ENCODE results near the gene GATA6.

Gene GATA6

DNA sequence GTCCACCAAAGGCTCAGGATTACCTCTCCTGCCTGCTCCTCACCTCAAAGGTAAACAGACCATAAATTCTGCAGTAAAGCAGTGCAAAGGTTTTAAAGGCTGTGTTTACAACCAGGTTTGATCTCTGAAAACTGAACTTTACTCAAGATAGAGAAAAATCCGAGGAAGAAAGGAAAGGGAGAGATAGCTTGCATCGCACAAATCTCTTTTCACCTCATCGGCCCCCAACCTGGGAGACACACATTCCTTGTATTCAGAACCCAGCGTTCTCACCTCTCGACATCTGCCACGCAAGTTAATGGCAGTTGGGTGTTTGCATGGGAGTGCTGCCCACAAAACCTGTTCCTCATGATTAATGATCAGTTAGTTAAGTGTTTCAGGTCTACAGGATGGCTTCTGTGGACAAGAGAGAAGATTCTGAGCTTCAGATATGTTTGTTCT, 72.6 kb downstream of the GATA6 start:
- DNase-seq (ENCODE audit: insufficient read length, low spot score), result no peak
- TF ChIP-seq POLR2A (IDR thresholded peaks at IDR 0.05; ENCODE audit: low read depth, low read length), result no peak
- FAIRE-seq, result no peak

GRCh38 chr18:22243513-22243912, 74.1 kb downstream of the GATA6 start:
- no peak for FAIRE-seq
- no peak for TF ChIP-seq POLR2A (IDR thresholded peaks at IDR 0.05; ENCODE audit: low read depth, low read length)
- no peak for DNase-seq (ENCODE audit: insufficient read length, low spot score)

- DNase-seq (ENCODE audit: insufficient read length, low spot score) (no peak), FAIRE-seq (no peak)
- no peak for TF ChIP-seq POLR2A (IDR thresholded peaks at IDR 0.05; ENCODE audit: low read depth, low read length)
Measured at GRCh38 chr18:22250026-22250425, 80.6 kb downstream of the GATA6 start.

GRCh38 chr18:22250591-22250996, 81.2 kb downstream of the GATA6 start:
- no peak for FAIRE-seq
- DNase-seq (ENCODE audit: insufficient read length, low spot score), result no peak
- TF ChIP-seq POLR2A (IDR thresholded peaks at IDR 0.05; ENCODE audit: low read depth, low read length), result no peak

Data from H54 (cell line).